Ureter (tissue), 1 donor: ENCODE measurements around the gene EMX1. TPM values are rescaled to one million over a fixed set of nuclear protein-coding genes. Genes with fewer than 3 reads are reported as not detected.

Experiments
- DNase-seq: peaks from one replicate; pipeline ENCODE4 v3.0.0-alpha.2; 2020; ENCODE audit warnings: low spot score
- total RNA-seq: library from RNA; stranded (reverse); gene quantifications from one replicate; pipeline ENCODE4 v1.2.4, GENCODE V29; 2023
- donor health status: DM: yes; HTN: yes; CAD: no.

The EMX1 gene
- total RNA-seq, 1 donor from 2014 or later, result not detected

DNA sequence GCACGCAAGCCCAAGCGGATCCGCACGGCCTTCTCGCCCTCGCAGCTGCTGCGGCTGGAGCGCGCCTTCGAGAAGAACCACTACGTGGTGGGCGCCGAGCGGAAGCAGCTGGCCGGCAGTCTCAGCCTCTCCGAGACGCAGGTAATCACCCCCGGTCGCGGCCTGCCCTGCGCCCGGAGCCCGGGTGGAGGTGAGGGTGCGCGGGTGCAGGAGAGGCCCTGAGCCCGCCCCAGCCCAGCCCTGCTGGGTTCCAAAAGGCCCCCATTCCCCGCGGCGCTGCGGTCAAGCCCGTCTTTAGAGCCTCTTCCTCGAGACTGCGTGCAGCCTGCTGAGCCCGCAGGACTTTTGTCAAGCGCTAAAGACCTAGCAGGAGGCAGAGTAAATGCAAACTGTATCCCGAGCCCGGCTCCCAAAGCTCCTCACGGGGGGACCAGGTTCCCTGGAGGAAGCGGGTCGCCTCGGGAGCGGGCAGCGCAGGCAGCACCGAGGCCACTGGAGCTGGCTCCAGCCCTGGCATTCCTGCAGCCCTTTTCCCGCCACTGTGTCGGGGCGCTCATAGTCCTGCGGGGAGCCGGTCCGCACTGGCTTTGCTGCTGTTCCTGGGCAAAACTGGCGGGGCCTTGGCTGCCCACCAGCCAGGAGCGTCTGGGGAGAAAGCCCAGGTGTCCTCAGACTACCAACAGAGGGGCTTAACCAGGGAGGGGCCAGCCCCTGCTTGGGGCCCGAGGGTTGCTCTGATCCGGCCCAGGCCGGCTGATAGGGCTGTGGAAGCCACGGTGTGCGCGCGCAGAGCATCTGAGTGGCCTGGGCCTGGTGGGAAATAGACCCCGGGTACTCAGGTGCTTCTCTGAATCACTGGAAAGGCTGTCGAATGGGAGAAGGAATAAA lies 7.3 kb downstream of the EMX1 start:
- DNase-seq, result peak; percentile 38

DNA sequence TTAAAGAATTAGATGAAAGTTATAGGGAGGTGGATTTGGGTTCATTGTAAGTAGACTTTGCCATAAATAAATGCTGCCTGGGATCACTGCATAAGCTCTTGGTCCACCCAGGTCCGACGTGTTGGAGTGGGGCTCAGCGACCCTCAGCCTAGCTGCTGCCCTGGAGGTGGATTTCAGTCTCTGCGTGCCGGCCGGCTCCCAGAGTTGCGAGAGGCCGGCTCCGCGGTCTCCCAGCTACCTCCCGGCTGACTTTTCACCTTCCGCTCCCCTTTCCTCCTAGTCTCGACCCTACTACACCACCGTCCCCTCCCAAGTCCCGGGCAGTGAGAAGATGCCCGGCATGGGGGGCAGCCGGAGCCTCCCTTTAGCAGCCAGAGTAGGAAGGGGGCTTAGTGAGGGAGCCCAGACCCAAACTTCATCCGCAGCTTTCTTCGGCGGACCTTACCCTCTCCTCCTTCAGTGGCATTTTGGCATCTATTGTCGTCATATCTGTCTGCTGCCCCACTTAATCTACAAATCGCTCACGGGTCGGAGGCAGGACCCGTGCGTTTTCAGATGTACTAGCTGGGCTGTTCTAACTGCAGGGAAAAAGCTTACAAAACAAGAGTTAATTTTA lies 8.1 kb downstream of the EMX1 start:
- peak; percentile 29 for DNase-seq

DNA sequence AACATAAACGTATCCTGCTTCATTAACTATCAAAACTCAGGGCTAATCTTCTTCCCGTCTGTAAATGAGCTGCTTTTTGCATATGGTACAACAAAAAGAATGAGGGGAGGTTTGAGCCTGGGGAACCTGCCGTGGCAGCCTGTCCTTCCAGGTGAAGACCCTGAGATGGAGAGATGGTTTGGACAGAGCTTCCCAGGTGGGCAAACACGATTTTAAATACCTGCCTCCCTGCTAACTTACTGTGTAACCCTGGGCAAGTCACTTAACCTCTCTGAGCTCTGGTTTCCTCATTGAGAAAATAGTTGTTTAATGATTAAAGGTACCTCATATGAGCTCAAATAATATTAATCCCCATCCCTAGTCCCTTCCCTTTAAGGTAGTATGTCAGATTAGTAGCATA lies 9.0 kb downstream of the EMX1 start:
- DNase-seq, result no peak

DNA sequence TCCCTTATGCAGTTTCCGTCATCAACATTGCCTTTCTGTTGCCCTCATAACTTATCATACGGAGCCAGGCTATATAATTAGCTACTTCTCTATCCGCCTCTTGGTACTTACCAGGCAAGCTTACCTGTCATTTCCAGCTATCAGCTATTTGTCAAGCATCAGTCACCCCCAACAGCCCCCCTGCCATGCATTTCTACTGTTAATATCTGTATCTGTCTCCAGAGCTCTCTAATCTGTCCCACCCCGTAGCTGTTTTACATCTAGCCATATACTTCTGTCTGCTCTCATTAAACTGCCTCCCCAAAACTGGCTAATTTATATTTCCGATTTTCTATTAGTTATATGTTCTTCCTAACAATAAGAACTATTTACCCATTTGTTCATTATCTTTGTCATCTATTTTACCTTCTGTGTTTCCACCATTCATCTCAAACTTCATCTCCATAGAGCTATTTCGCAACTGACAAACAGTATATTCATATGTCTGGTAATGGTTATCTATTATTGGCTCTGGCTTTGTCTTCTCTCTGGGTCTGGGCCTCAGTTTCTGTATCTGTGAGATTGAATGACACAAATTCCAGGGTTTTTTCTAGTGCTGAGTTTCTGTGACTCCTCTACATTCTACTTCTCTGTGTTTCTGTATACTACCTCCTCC lies 9.6 kb downstream of the EMX1 start:
- peak; percentile 7 for DNase-seq

DNA sequence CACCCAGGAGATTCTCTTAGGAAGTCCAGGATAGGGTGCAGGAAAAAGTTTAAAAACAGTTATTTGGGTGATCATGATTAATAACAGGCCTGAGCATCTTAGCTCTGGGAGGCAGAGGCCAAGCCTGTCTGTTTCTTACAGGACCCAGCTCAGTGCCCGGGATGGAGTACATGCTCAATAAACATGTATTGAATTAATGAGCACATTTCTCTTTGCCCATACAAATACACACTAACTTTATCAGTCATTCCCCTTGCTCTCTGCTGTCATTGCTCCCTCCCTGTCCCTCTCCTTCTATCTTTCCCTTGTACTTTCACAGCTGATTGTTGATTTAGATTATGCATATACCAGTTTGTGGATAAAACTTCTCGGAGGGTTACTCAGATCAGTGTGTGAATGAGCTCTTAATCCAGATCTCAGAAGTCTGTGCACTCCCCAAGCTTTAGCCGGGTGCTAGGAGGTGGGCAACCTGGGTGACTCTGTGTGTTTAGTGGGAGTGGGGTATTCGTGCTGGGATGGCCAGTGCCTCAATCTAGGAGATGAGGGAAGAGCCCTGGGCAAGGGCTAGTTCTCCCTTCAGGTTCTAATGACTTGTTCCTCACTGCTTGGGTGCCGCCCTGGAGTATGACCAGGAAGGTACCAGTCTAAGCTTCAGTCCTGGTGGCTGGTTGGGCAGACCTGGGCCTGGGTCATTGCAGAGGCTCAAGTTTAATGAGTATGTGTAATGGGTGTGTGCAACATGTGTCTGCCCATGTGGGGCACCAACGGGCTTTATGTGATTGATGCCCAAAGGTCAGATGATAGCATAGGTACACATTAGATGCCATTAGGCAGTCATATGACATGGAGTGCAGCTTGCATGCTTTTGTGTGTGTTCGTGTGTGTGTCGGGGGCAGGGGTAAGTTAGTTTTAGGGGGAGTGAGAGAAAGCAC lies 10.6 kb downstream of the EMX1 start:
- peak; percentile 36 for DNase-seq

DNA sequence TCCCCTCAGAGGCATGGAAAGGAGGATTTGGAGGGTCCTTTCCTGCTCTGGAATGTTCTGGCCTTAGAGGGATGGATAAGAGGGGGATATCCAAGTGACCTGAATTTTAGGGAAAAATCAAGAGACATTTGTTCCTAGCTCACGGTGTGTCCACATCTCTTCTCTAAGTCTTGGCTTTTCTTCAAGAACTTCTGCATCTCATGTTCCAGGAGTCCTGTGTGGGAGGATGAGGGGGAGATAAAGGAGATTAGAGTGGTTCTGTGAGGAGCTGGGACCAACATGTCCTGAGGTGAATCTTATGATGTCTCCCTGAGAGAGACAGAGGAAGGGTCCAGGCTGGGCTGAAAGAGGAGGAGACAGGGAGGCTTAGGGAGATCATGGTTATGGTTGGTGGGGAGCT lies 11.7 kb downstream of the EMX1 start:
- no peak for DNase-seq

DNA sequence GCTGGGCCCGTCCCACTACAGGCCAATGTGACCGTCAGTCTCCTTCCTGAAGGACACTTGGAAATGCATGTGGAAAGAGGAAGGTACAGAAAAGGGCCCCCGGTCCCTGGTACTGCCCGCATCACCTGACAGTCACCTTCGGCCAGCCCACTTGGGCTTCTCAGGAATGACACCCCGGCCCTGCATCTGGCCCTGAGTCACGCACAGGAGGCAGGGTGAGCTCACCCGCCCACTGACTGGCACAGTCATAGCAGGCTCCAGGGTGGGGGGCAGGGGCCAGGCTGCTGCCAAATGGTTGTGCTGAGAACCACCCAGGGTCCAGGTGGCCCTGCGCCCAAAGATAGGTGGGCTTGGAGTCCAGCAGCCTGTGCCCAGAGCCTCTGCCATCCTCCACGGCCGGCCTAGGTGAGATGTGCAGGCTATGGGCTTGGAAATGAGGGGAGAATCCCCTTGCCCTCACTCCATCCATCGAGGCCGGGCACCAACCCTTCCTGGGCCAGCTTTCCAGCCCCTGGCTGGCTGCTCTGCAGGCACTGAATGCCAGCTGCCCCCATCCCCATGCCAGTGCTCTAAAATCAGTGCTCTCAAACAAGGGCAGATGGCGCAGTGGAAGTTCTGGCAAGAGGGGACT lies 14.1 kb downstream of the EMX1 start:
- DNase-seq, result no peak

DNA sequence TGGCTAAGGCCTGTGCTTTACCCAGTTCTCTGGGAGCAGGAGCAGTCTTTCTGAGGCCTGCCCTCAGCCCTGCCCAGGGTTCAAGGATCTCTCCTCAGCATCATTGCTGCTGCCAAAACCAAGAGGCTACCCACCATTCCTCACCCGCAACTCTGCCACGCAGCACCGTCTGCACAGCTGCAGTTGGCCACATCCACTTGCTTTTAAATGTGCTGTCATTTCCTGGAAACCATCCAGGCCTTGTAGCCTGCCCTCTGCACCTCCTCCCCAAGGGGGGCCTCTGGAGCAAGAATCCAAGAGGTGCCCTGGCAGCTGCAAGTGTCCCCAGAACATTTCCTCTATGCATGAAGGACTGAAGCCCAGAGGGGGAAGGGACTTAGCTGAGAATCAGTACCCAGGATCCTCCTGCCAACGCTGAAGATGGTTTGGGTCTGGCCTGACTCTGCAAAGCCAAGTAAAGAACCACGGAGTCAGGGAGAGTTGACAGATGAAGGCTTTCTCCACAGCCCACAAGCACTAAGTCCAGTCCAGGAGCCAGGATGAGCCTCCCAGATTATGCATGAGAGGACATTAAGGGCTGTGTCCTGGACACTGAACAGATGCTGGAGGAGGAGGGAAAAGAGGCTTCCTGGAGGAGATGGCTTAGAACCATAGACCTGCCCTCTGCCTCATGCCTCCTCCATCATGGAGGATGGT lies 14.9 kb downstream of the EMX1 start:
- DNase-seq, result no peak

DNA sequence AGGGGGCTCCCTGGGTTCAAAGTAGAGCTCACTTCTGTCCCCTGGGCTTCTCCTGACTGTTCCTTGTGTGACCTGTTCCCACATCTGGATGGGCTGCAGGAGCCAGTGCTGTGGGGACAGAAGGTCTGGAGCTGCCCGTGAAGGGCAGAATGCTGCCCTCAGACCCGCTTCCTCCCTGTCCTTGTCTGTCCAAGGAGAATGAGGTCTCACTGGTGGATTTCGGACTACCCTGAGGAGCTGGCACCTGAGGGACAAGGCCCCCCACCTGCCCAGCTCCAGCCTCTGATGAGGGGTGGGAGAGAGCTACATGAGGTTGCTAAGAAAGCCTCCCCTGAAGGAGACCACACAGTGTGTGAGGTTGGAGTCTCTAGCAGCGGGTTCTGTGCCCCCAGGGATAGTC lies 15.5 kb downstream of the EMX1 start:
- no peak for DNase-seq

DNA sequence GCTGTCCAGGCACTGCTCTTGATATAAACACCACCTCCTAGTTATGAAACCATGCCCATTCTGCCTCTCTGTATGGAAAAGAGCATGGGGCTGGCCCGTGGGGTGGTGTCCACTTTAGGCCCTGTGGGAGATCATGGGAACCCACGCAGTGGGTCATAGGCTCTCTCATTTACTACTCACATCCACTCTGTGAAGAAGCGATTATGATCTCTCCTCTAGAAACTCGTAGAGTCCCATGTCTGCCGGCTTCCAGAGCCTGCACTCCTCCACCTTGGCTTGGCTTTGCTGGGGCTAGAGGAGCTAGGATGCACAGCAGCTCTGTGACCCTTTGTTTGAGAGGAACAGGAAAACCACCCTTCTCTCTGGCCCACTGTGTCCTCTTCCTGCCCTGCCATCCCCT lies 15.9 kb downstream of the EMX1 start:
- no peak for DNase-seq

DNA sequence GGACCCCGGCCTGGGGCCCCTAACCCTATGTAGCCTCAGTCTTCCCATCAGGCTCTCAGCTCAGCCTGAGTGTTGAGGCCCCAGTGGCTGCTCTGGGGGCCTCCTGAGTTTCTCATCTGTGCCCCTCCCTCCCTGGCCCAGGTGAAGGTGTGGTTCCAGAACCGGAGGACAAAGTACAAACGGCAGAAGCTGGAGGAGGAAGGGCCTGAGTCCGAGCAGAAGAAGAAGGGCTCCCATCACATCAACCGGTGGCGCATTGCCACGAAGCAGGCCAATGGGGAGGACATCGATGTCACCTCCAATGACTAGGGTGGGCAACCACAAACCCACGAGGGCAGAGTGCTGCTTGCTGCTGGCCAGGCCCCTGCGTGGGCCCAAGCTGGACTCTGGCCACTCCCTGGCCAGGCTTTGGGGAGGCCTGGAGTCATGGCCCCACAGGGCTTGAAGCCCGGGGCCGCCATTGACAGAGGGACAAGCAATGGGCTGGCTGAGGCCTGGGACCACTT lies 16.4 kb downstream of the EMX1 start:
- DNase-seq, result no peak

DNA sequence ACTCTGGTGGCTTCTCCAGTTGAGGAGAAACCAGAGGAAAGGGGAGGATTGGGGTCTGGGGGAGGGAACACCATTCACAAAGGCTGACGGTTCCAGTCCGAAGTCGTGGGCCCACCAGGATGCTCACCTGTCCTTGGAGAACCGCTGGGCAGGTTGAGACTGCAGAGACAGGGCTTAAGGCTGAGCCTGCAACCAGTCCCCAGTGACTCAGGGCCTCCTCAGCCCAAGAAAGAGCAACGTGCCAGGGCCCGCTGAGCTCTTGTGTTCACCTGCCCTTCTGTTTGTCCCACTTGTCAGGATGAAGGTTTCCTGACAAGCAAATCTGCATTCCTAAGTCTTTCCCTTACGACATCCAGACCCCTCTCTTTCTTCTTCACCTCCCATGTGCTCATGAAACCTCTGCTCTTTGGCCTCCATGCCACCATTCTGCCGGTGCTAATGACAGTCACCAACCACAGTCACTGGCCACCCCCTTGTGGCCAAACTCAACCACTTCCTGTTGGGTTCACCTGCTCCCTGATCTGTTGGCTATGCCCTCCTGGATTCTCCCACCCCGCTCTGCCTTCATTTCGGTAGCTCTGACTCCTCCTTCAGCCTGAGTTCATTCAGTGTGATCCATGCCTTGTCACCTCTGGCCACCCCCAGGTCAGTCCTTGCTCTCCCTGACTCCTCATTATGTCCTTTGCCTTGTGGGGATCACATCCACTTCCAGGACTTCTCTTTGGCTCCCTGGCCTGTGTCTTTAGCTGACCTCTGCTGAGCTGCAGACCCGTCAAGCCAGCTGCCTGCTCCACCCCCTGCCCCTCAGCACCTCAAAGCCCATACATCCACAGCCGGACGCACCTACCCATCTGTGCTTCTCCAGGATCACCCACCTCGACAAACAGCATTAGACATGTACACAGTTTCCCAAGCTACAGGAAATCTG lies 17.6 kb downstream of the EMX1 start:
- no peak for DNase-seq

DNA sequence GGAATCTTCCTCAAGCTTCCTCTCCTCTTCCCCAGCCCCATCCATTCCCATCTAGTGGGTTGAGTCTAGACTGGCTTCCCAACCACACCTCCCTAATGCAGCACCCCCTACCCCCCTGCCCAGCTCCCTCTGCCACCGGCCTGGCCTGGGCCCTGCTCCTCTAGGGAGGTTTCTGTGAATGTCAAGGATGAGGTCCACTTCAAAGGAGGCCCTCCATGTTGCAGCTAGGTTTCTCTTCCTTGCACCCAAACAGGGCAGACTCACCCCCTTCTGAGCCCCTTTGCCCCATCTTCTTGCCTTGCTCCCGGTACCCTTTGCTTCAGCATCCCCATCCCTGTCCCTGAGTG lies 18.3 kb downstream of the EMX1 start:
- DNase-seq, result no peak

DNA sequence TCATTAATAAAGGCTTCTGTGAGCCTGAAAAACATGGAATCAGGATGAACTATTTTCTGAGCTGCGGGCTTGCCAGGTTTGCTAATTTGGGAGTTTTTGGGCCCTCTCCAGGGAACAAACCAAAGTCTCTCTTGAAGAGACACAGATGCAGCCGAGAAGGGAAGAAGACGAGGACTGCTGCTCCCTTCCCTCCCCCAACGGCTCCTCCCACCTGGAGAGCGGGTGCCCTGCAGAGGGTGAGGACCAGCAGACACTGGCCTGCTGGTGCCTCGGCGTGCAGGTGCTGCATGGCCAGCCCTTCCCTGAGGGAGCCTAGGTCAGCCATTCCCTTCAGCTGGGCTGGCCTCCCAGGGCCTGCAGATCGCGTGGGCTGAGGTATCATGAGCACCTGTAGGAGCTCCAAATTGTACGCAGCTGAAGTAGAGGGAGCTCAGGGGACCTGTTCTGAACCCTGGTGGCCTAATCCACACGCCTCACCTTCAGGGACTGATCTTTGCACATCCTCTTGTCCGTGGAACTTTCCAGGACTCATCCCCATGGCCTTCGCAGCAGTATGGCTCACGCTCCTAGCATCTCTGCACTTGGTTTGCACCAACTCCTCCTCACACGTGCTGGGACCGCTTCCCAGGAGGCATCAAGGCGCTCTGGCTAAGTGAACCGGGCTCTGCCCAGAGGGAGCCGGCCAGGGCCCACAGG lies 19.5 kb downstream of the EMX1 start:
- DNase-seq, result no peak

DNA sequence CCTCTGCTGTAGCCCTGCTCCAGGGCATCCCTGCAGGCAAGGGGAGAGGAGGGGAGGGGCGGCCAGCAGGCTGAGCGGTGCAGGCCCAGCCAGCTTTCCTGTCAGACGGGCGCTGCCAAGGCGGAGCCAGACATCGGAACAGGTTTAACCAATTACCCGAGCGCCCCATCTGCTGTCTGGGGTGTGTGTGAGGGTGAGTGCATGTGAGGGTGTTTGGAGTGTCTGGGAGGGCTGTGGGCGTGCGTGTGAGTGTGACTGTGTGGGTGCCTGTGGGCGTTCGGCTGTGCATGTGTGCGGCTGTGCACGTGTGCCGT lies 20.0 kb downstream of the EMX1 start:
- DNase-seq, result no peak

DNA sequence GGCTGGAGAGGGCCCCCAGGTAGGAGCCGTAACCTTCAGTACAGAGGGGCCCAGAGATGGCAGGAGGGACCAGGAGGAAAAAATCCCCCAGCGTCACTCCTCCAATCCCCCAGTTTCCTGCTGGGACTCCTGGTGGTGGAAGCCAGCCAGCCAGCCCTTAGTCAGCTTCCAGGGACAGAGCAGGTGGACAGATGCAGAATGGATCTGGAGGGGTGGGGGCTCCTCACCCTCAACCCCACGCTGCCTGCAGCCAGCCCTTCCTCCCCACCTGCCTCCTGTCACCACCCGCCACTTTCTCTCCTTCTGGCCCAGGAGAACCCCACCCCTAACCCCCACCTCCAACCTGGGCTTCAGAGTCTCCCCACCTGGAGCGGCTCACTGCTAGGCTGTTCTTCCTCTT lies 21.1 kb downstream of the EMX1 start:
- no peak for DNase-seq

DNA sequence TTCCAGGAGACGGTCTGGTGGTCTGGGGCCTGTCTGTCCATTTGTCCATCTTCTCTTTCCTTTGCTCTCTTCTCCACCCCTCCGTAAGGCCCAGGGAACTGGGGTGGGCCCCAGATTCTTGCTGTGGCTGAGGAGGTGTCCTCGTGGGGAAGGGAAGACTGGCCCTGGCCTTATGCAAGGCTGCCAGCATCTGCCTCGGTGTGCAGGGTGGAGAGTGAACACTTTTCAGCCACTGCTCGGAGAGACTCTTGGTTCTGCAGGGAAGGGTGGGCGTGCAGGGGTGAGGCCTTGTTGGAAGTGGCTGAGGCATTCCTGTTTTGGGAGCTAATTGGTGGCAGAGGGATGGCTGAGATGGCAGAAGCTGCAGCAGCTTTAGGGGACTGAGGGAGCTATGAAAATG lies 23.0 kb downstream of the EMX1 start:
- no peak for DNase-seq

DNA sequence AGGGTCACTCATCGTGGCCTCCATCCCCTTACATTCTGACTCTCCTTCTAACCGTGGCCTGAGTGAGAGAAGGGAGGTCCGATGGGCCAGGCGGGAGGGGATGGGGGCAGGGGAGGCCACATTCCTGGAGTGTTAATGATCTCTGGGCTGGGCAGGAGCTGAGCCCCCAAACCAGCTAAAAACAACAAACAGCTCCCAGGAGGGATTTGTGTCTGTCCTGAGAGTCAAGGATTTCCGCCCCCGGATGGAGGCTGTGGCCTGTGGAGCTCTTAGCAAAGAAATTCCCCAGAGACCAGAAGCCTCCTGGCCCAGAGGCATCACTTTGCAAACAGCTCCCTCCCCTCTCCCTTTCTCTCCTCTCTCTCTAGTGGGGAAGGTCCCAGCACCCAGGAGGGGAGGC lies 23.5 kb downstream of the EMX1 start:
- DNase-seq, result no peak

DNA sequence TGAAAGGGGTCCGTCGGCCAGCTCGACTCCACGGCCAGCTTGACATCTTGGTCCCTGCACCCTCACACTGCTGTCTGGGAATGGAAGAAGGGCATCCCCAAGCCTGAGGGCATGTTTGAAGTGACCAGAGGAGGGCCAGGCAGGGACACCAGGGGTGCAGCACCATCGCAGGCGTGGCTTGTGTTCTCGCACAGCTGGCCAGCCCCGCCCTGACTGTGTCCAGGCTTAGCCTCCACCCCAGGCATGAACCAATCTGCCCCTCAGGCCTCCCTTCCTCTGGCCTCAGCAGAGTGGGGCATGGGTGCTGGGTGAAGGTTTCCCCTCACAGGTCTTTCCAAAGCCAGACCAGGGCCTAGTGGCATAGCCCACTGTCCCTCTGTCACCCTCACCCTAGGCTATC lies 25.0 kb downstream of the EMX1 start:
- DNase-seq, result no peak
